Measurements from ENCODE around the gene TRIM22.

The TRIM22 gene

GRCh38 chr11:5695580-5695979 is 6.0 kb downstream of the TRIM22 start:
- TF ChIP-seq YY1 (IDR thresholded peaks at IDR 0.05; ENCODE audit: low read depth): no peak
- TF ChIP-seq CREB1 (IDR thresholded peaks at IDR 0.05; ENCODE audit: low read depth): no peak
- no peak for TF ChIP-seq FOXM1 (IDR thresholded peaks at IDR 0.05; ENCODE audit: borderline replicate concordance, low read depth)
- no peak for TF ChIP-seq EP300 (IDR thresholded peaks at IDR 0.05; ENCODE audit: borderline replicate concordance)
- no peak for TF ChIP-seq ZBTB7A (IDR thresholded peaks at IDR 0.05; ENCODE audit: low read depth)
- TF ChIP-seq TEAD4 (IDR thresholded peaks at IDR 0.05): no peak
- TF ChIP-seq NFIC (IDR thresholded peaks at IDR 0.05): no peak
- TF ChIP-seq, protein P1, sequence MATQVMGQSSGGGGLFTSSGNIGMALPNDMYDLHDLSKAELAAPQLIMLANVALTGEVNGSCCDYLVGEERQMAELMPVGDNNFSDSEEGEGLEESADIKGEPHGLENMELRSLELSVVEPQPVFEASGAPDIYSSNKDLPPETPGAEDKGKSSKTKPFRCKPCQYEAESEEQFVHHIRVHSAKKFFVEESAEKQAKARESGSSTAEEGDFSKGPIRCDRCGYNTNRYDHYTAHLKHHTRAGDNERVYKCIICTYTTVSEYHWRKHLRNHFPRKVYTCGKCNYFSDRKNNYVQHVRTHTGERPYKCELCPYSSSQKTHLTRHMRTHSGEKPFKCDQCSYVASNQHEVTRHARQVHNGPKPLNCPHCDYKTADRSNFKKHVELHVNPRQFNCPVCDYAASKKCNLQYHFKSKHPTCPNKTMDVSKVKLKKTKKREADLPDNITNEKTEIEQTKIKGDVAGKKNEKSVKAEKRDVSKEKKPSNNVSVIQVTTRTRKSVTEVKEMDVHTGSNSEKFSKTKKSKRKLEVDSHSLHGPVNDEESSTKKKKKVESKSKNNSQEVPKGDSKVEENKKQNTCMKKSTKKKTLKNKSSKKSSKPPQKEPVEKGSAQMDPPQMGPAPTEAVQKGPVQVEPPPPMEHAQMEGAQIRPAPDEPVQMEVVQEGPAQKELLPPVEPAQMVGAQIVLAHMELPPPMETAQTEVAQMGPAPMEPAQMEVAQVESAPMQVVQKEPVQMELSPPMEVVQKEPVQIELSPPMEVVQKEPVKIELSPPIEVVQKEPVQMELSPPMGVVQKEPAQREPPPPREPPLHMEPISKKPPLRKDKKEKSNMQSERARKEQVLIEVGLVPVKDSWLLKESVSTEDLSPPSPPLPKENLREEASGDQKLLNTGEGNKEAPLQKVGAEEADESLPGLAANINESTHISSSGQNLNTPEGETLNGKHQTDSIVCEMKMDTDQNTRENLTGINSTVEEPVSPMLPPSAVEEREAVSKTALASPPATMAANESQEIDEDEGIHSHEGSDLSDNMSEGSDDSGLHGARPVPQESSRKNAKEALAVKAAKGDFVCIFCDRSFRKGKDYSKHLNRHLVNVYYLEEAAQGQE (IDR thresholded peaks at IDR 0.05; ENCODE audit: low read depth): no peak
- no peak for TF ChIP-seq RAD21 (IDR thresholded peaks at IDR 0.05; ENCODE audit: low read depth)
- TF ChIP-seq TAF1 (IDR thresholded peaks at IDR 0.05; ENCODE audit: low read depth): no peak
- TF ChIP-seq, protein P2, sequence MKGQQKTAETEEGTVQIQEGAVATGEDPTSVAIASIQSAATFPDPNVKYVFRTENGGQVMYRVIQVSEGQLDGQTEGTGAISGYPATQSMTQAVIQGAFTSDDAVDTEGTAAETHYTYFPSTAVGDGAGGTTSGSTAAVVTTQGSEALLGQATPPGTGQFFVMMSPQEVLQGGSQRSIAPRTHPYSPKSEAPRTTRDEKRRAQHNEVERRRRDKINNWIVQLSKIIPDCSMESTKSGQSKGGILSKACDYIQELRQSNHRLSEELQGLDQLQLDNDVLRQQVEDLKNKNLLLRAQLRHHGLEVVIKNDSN (IDR thresholded peaks at IDR 0.05): no peak
- TF ChIP-seq CEBPB (IDR thresholded peaks at IDR 0.05): no peak
- TF ChIP-seq, protein P3, sequence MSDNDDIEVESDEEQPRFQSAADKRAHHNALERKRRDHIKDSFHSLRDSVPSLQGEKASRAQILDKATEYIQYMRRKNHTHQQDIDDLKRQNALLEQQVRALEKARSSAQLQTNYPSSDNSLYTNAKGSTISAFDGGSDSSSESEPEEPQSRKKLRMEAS (IDR thresholded peaks at IDR 0.05): no peak
- no peak for TF ChIP-seq EGR1 (IDR thresholded peaks at IDR 0.05)
- TF ChIP-seq TCF12 (IDR thresholded peaks at IDR 0.05; ENCODE audit: low read depth): no peak

- TF ChIP-seq, protein P3 (IDR thresholded peaks at IDR 0.05): no peak
- TF ChIP-seq EGR1 (IDR thresholded peaks at IDR 0.05): no peak
- TF ChIP-seq CREB1 (IDR thresholded peaks at IDR 0.05; ENCODE audit: low read depth): no peak
- TF ChIP-seq, protein P2 (IDR thresholded peaks at IDR 0.05): no peak
- TF ChIP-seq NFIC (IDR thresholded peaks at IDR 0.05): no peak
- no peak for TF ChIP-seq FOXM1 (IDR thresholded peaks at IDR 0.05; ENCODE audit: borderline replicate concordance, low read depth)
- TF ChIP-seq, protein P1 (IDR thresholded peaks at IDR 0.05; ENCODE audit: low read depth): no peak
Observed at GRCh38 chr11:5696210-5696609, 6.6 kb downstream of the TRIM22 start.

DNA sequence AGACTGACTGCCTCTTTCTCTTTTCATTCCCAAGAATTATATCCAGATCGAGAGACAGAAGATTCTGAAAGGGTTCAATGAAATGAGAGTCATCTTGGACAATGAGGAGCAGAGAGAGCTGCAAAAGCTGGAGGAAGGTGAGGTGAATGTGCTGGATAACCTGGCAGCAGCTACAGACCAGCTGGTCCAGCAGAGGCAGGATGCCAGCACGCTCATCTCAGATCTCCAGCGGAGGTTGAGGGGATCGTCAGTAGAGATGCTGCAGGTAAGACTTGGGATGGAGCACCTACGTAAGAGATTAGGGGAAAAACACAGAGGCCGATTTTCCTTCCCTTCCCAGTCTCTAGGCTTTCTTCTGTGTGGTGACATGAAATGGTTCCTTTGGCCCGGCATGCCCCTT is 8.7 kb downstream of the TRIM22 start:
- TF ChIP-seq TCF12 (IDR thresholded peaks at IDR 0.05; ENCODE audit: low read depth): no peak
- TF ChIP-seq, protein P2 (IDR thresholded peaks at IDR 0.05): no peak
- no peak for TF ChIP-seq FOXM1 (IDR thresholded peaks at IDR 0.05; ENCODE audit: borderline replicate concordance, low read depth)
- TF ChIP-seq TAF1 (IDR thresholded peaks at IDR 0.05; ENCODE audit: low read depth): no peak
- no peak for TF ChIP-seq EGR1 (IDR thresholded peaks at IDR 0.05)
- TF ChIP-seq CREB1 (IDR thresholded peaks at IDR 0.05; ENCODE audit: low read depth): no peak
- no peak for TF ChIP-seq NFIC (IDR thresholded peaks at IDR 0.05)

GRCh38 chr11:5700421-5701054 is 10.9 kb downstream of the TRIM22 start:
- TF ChIP-seq NFIC (IDR thresholded peaks at IDR 0.05): no peak
- TF ChIP-seq YY1 (IDR thresholded peaks at IDR 0.05; ENCODE audit: low read depth): no peak
- no peak for TF ChIP-seq EGR1 (IDR thresholded peaks at IDR 0.05)
- TF ChIP-seq EP300 (IDR thresholded peaks at IDR 0.05; ENCODE audit: borderline replicate concordance): no peak
- no peak for TF ChIP-seq TCF12 (IDR thresholded peaks at IDR 0.05; ENCODE audit: low read depth)
- TF ChIP-seq ZBTB7A (IDR thresholded peaks at IDR 0.05; ENCODE audit: low read depth): no peak
- TF ChIP-seq CREB1 (IDR thresholded peaks at IDR 0.05; ENCODE audit: low read depth): no peak
- TF ChIP-seq RAD21 (IDR thresholded peaks at IDR 0.05; ENCODE audit: low read depth): no peak
- TF ChIP-seq, protein P2 (IDR thresholded peaks at IDR 0.05): no peak
- TF ChIP-seq TAF1 (IDR thresholded peaks at IDR 0.05; ENCODE audit: low read depth): no peak
- TF ChIP-seq, protein P3 (IDR thresholded peaks at IDR 0.05): no peak
- TF ChIP-seq, protein P1 (IDR thresholded peaks at IDR 0.05; ENCODE audit: low read depth): no peak
